Panc1 (cell line): ENCODE data around the gene MYO5B. TPM values are rescaled to one million over a fixed set of nuclear protein-coding genes. Genes with fewer than 3 reads are reported as not detected.
A peak's percentile ranks its signal among the peaks of the same experiment; 100 is the strongest.

Source experiments
- ATAC-seq: fragments of 200-7000 bp; cut with Tn5 transposase; 2 replicates; pipeline ENCODE4 v1.9.1; 2020; ENCODE audit warnings: mild to moderate bottlenecking, moderate library complexity
- BruUV-seq: library from RNA; stranded (reverse); fragments of 400-500 nt; replicated peaks from 2 replicates; lab custom pipeline; 2021; lab: Mats Ljungman, UMichigan
- CTCF ChIA-PET: fragments of 300-600 bp; sonication (Branson Sonifier 250); formaldehyde crosslinking; loops from one replicate; lab custom pipeline; 2022; ENCODE audit warnings: antibody characterized with exemption; lab: Charles Lee
- POLR2A ChIA-PET: fragments of 300-600 bp; sonication (Branson Sonifier 250); formaldehyde crosslinking; loops from one replicate; lab custom pipeline; 2022; ENCODE audit warnings: antibody characterized with exemption; lab: Charles Lee
- DNase-seq: peaks from one replicate; pipeline ENCODE4 v3.0.0-alpha.2; 2010; ENCODE audit warnings: low read depth, low spot score
- H3K27ac ChIP-seq: 2 replicates; pipeline ENCODE4 v1.5.1; 2011; ENCODE audit warnings: mild to moderate bottlenecking, low read length, inconsistent platforms
- H3K27me3 ChIP-seq: fragments of 200-500 bp; sonication (Bioruptor generic); 2 replicates; pipeline ENCODE4 v1.6.0; 2014; ENCODE audit warnings: low read length, inconsistent platforms; ENCODE audit not compliant: control insufficient read depth, insufficient read depth
- H3K36me3 ChIP-seq: fragments of 200-500 bp; sonication (Bioruptor generic); 2 replicates; pipeline ENCODE4 v1.5.1; 2014; ENCODE audit warnings: inconsistent platforms, mild to moderate bottlenecking, low read length, moderate library complexity; ENCODE audit not compliant: control insufficient read depth, insufficient read depth
- H3K4me1 ChIP-seq: 2 replicates; pipeline ENCODE4 v1.5.1; 2011; ENCODE audit warnings: inconsistent platforms, mild to moderate bottlenecking, low read length, moderate library complexity; ENCODE audit not compliant: control insufficient read depth, insufficient read depth
- H3K4me3 ChIP-seq, 2 experiments: 2 replicates each; pipeline ENCODE4 v1.5.1; 2011 to 2012; ENCODE audit warnings: low read depth in 2 of 2, low read length in 2 of 2, mild to moderate bottlenecking in 2 of 2, inconsistent platforms in 1 of 2, moderate library complexity in 1 of 2
- H3K9me3 ChIP-seq: fragments of 200-500 bp; sonication (Bioruptor generic); 2 replicates; pipeline ENCODE4 v1.5.1; 2014; ENCODE audit warnings: low read depth, mild to moderate bottlenecking, inconsistent platforms, low read length, moderate library complexity; ENCODE audit not compliant: control insufficient read depth, insufficient read depth
- CTCF ChIP-seq: fragments of 450-650 bp; IDR thresholded peaks from 2 replicates; pipeline ENCODE4 v1.5.1; 2017; ENCODE audit warnings: mild to moderate bottlenecking
- POLR2AphosphoS5 ChIP-seq: IDR thresholded peaks from 2 replicates; pipeline ENCODE4 v1.6.1; 2012; ENCODE audit warnings: mild to moderate bottlenecking, low read depth, low read length, moderate library complexity
- REST ChIP-seq, 2 experiments: IDR thresholded peaks; 2 replicates each; pipeline ENCODE4 v1.6.1; 2011 to 2012; ENCODE audit warnings: low read depth in 2 of 2, control low read depth in 1 of 2, low read length in 1 of 2, mild to moderate bottlenecking in 1 of 2, moderate library complexity in 1 of 2; ENCODE audit not compliant: insufficient read depth in 1 of 2
- SIN3A ChIP-seq: IDR thresholded peaks from 2 replicates; pipeline ENCODE4 v1.6.1; 2012; ENCODE audit warnings: low read depth, mild to moderate bottlenecking, low read length, moderate library complexity, borderline replicate concordance; ENCODE audit not compliant: insufficient read depth
- TCF7L2 ChIP-seq: IDR thresholded peaks from 2 replicates; pipeline ENCODE4 v1.6.1; 2011; ENCODE audit warnings: mild to moderate bottlenecking, low read depth, low read length, inconsistent platforms
- in situ Hi-C: cut with HindIII; loops from 2 replicates; pipeline ENCODE4 v1.10.0; 2016; ENCODE audit warnings: low sequenced_read_pairs, low pct_unique_long_range_greater_than_20kb
- intact Hi-C: fragments of 100-400 bp; cut with micrococcal nuclease; formaldehyde crosslinking; loops from one replicate; pipeline ENCODE4 v1.10.0; 2022; ENCODE audit not compliant: unreplicated experiment
- total RNA-seq: library from RNA; stranded (reverse); gene quantifications from one replicate; pipeline ENCODE4 v1.2.1, GENCODE V29; 2021; ENCODE audit not compliant: unreplicated experiment

The MYO5B gene
- total RNA-seq, 1 experiment from 2014 or later = 0.31 TPM

- DNase-seq (no peak), ATAC-seq (no peak)
- ChIA-PET CTCF (no interaction called here), POLR2A (no interaction called here)
- intact Hi-C loops = no loop called here
- Histone ChIP-seq H3K4me3 (no peak overlapping the region), H3K27me3 (peaks cover 5% of the 10 kb centered on the region; the same call in 1 of the 2 replicates), H3K9me3 (no peaks in the 10 kb centered on the region), H3K27ac (no peak overlapping the region), H3K36me3 (no peaks in the 10 kb centered on the region), H3K4me1 (no peaks in the 10 kb centered on the region)
- in situ Hi-C loops = no loop called here
- TF ChIP-seq SIN3A (no peak), REST (IDR thresholded peaks at IDR 0.05; ENCODE audit: insufficient read depth in 1 of 2, low read depth in 2 of 2, low read length in 1 of 2) (no peak), TCF7L2 (no peak), CTCF (no peak), POLR2AphosphoS5 (no peak)
- BruUV-seq = no TSS peak
Measured at GRCh38 chr18:50207722-50208121, 12.8 kb upstream of the MYO5B start.

- ATAC-seq = peak; percentile 69; the same call in 1 of the 2 replicates
Measured at GRCh38 chr18:50203801-50204604, 9.1 kb upstream of the MYO5B start.

More at GRCh38 chr18:50203801-50204604, 9.1 kb upstream of the MYO5B start:
- intact Hi-C loops (no loop called here), in situ Hi-C loops (no loop called here)
- H3K36me3 ChIP-seq = no peaks in the 10 kb centered on the region
- ChIA-PET CTCF (interaction anchor here (0.6 kb wide), 1 partner anchor 37 kb away, joined by 3 read pairs; no protein-coding TSS in a partner anchor), POLR2A (no interaction called here)
- H3K9me3 ChIP-seq = no peaks in the 10 kb centered on the region
- no peak overlapping the region for H3K27ac ChIP-seq
- no peaks in the 10 kb centered on the region for H3K4me1 ChIP-seq
- TF ChIP-seq CTCF (peak; percentile 68), POLR2AphosphoS5 (no peak), REST (IDR thresholded peaks at IDR 0.05; ENCODE audit: insufficient read depth in 1 of 2, low read depth in 2 of 2, low read length in 1 of 2) (no peak), TCF7L2 (no peak)
- H3K27me3 ChIP-seq = peaks cover 5% of the 10 kb centered on the region; the same call in 1 of the 2 replicates
- DNase-seq = no peak
- 0 out of 4 replicates have a peak overlapping the region, but pooled peaks of 1 of the 2 experiments have one; percentile 20 for H3K4me3 ChIP-seq
- no TSS peak for BruUV-seq
